ENCODE data around the gene PRSS12.

DNA sequence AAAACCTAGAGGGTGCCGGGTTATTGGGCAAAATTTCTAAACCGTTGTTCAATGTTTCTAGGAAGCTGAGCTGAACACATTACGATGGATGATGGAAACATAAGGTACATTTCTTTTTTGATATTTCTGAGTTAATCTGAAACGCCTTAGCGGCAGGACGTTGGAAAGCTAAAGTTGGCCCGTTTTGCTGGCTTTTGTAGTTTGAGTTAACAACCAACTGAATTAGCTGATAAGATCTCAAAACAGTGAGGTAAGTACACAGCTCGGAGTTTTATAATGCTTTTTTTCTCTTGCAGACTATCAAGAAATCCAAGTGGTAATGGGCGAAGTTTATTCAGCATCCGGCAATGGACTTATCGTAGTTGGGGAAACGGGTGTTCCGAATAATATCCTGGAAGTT lies 73.5 kb downstream of the PRSS12 start:
- TF ChIP-seq POLR2A (IDR thresholded peaks at IDR 0.05) = no peak
- TF ChIP-seq, protein P1, sequence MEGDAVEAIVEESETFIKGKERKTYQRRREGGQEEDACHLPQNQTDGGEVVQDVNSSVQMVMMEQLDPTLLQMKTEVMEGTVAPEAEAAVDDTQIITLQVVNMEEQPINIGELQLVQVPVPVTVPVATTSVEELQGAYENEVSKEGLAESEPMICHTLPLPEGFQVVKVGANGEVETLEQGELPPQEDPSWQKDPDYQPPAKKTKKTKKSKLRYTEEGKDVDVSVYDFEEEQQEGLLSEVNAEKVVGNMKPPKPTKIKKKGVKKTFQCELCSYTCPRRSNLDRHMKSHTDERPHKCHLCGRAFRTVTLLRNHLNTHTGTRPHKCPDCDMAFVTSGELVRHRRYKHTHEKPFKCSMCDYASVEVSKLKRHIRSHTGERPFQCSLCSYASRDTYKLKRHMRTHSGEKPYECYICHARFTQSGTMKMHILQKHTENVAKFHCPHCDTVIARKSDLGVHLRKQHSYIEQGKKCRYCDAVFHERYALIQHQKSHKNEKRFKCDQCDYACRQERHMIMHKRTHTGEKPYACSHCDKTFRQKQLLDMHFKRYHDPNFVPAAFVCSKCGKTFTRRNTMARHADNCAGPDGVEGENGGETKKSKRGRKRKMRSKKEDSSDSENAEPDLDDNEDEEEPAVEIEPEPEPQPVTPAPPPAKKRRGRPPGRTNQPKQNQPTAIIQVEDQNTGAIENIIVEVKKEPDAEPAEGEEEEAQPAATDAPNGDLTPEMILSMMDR (IDR thresholded peaks at IDR 0.05 in 4 of 5, conservative IDR thresholded peaks at IDR 0.05 in 1 of 5) = no peak
